ENCODE measurements around the gene FOXRED1.
A peak's percentile ranks its signal among the peaks of the same experiment; 100 is the strongest.

The FOXRED1 gene

DNA sequence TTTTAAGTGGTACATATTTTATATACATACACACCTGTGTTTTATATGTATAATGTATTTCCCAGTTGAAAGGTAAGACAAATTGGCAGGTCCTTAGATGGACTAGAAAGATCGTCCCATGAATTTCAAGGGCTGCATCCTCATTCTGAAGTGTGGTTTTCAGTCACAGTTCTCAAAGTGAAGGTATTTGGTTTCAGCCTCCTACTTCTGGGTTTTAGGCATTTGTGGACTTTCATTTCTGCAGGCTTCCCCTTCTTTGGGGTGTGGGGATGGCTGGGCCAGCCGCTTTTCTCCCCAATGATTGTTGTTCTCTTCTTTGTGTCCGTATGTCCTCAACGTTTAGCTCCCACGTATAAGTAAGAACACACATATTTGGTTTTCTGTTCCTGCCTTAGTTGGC, 44.9 kb downstream of the FOXRED1 start:
- no peak for DNase-seq

DNA sequence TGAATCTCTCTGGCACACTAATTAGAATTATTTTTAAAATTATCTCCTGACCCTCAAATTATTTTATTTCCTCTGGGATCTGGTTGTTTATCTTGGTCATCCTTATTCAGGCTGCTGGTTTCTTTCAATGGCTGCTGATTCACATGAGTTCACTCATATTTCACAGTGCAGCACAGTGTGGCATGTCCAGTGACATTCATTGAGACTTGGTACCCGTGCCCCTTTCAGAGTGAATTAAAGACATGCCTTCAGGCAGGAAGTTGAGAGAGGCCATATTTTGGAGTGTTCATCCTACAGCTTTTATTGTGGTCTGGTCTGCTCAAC, 48.4 kb downstream of the FOXRED1 start:
- no peak for DNase-seq

DNA sequence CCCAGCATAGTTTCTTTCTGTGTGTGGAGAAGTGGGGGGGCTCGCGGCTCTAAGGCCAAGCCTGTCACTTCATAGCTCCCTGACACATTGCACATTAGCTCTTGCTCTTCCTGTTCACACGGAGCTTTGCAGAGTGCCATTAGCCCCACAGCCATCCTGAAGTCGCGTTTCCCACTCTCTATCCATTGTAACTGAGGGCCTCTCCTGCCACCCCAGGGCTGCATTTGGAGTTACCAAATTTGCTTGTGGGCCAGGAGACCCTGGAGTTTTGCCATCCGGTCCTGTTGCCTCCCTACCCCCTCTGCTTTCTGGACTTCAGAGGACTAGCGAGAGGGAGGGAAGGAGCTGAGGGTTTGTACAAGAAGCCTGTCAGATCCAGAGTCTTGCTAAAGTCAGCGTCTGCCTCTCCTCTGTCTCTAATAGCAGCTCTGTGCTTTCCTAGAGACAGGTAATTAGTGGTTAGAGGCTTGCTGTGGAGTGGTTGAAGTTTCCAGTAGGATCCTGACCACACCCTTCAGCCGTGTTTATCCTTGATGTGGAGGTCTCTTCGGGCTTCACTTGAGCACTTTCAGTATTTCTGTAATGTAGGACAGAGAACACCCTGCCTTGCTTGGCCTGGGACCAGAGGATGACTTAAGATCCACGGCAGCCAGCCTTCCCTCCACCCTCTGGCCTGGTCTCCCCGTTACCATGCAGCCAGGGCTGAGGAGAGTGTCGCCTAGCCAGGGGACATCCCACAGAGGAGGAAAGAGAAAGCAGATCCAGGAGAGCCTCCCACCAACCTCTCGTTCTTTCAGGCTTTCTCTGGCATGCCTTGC, 49.0 kb downstream of the FOXRED1 start:
- DNase-seq: peak; percentile 90

DNA sequence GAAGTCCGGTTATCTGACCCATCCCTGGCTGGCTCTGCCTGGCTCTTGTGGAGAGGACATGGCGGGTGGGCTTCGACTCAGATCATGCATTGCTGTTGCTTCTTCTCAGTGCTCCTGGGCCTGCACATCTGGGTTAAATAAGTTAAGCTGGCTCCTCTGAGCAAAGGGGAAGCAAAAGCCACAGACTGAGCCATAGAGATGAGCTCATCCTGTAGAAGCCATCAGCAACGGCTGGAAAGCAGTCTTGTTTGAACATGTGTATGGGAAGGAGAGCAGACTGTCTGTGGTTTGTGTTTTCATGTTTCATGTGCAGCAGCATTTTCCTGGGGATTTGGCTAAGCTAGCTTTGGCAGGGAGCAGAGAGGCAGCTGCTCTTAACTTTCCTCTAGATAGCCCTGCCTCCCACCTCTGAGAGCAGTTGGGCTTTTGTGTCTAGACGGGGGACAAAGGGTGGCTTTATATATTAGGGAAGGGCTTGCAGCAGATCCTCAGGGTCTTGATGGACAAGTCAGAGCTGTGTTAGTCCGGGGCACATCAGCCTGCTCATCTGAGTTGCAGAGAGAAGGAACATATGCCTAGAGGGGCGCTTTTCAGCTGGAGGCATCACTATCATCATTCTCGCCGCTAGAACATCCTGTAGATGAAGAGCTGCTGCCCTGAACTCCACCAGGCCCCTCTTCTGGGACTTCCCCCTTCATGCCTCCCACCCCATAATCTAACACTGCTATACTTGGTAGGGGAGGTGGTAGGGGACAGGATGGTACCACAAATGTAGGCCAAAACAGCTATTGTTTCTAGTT, 49.8 kb downstream of the FOXRED1 start:
- peak; percentile 37 for DNase-seq

DNA sequence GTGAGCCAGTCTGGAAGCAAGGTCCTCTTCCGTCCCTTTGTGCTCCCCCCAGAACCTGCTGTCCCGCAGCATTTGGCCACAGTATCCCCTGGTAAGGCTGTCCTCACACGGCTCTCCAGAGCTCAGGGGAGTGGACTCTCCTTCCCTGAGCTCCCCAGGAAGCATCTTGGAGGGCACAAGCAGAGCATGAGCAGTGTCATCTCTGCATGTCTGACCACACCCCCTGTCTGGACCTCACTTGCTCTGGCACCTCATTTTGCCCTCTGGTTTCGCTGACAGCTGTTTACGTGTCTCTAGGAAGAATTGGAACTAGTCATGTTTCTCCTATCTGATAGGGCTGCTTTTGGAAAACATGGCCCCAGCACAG, 50.4 kb downstream of the FOXRED1 start:
- no peak for DNase-seq

DNA sequence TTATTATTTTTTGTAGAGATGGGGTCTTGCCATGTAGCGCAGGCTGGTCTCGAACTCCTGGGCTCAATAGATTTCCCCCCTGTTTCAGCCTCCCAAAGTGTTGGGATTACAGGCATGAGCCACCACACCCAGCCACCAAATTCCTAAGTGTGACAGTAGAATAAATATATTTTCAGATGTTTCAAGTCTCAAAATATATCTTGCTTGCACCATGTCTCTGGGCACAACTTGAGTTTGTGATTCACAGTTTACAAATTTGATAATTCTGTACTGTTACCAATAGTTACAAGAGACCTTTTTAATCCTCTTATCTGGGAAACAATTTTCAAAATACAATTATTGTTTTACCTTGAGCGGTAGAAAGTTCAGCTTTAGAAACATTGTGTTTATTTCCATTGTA, 54.0 kb downstream of the FOXRED1 start:
- no peak for DNase-seq

DNA sequence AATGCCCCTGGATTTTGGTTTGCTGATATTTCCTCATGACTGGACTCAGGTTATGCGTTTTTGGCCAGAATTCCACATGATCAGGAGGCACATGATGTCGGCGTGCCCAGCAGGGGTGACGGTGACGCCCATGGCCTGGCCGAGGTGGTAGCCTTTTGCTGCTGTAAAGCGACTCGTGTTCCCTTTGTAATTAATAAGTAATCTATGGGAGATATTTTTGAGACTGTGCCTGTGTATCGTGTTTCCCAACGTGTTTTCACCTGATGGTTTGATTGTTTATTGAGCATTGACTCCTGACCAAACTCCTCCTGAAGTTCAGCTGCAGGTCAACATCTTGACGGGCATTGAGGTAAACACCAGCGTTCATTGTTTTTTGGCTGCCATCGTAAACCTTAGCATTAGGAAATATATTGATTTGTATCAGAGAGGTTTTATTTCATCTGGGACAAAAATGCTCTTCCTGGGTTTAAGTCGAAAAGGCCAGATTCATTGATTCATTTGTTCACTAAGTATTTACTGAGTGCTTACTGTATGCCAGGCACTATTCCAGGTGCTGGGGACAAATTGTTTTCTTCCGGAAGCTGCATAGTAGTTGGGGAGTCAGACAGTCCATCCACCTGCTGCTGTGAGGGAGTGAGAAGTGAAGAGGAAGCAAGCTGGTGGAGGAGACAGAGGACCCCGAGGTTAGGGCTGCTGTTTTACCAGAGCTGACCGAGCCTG, 58.5 kb downstream of the FOXRED1 start:
- no peak for DNase-seq

Measured in DMS79 (cell line).